ENCODE measurements around the gene SERPINE3.

Gene SERPINE3

DNA sequence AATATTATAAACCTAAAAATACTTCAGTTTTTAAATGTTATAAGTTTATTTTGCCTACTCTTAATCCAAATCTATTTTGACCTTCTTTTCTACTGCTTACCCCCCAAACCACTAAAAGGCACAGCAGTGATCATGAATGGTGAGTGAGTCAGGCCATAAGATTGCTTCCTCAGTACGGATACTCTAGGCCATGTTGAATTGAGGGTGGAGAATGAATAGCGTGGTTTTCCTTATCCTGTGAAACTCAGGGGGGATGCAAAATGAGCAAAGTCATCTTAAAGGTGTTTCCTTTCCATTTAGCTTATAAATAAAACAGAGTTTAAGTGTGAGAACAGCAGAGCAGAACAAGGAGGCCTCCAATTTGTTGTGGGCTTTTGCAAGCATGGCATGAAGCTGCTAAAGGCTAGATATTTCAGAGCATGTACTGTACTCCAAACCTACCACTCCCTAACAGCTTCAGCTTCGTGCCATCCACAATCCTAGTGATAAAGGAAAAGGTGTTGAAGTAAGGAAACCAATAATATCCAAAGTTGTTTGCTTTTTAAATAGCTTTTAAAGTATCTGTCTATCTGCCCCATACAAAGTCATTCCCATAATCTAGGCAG, 25.0 kb downstream of the SERPINE3 start:
- no peaks in the 10 kb centered on the region for H3K27me3 Mint-ChIP-seq
- H3K36me3 Mint-ChIP-seq (ENCODE audit: low read depth): peaks cover 47% of the 10 kb centered on the region
- DNase-seq: no peak
- H3K9me3 Mint-ChIP-seq: no peaks in the 10 kb centered on the region
- no peak overlapping the region for H3K4me3 Mint-ChIP-seq
- H3K4me1 Mint-ChIP-seq: peaks cover 22% of the 10 kb centered on the region
- peak overlapping the region; percentile 40 for H3K27ac Mint-ChIP-seq
- ATAC-seq: peak; percentile 80

DNA sequence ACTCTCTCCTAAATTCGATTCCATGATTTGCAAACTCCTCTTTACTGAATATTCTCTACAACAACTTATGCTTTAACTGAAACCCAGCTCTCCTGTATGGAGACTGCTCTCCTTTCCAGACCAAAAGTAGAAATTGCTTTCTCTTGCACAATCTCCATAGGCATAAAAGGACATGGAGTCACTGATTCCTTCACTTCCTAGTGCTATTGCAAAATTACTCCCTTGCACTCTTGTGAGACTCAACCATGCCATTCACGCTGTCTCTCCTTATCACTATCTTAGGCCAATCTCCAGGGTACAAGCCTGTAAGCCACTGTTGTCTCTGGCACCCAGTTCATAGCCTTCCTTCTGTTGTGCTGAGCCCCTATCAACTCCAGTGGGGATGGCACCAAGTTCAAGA, 30.6 kb downstream of the SERPINE3 start:
- DNase-seq: no peak
- Mint-ChIP-seq H3K9me3 (no peaks in the 10 kb centered on the region), H3K27ac (peak overlapping the region; percentile 0), H3K36me3 (ENCODE audit: low read depth) (peaks cover 37% of the 10 kb centered on the region), H3K4me1 (no peaks in the 10 kb centered on the region), H3K27me3 (no peaks in the 10 kb centered on the region), H3K4me3 (no peak overlapping the region)
- no peak for ATAC-seq

DNA sequence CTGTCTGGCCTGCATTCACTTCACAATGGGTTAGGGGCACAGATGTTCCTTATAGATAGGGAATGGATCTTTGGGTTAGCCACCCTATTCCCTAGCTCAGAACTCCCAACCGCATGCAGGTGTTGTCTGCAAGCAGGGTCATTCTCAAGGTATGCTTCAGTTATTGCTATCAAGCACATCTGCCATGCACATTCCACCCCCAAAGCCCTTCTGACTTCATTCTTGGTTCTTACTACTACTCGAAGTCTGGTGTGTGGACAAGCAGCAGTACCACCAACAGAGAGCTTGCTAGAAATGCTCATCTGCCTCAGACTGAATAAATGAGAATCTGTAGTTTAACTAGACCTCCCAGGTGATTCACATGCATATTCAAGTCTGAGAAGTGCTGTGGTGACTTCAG, 31.3 kb downstream of the SERPINE3 start:
- Mint-ChIP-seq H3K4me3 (no peak overlapping the region), H3K27me3 (no peaks in the 10 kb centered on the region), H3K27ac (peak overlapping the region; percentile 0), H3K4me1 (no peaks in the 10 kb centered on the region), H3K9me3 (no peaks in the 10 kb centered on the region), H3K36me3 (ENCODE audit: low read depth) (peaks cover 35% of the 10 kb centered on the region)
- ATAC-seq (no peak), DNase-seq (no peak)

DNA sequence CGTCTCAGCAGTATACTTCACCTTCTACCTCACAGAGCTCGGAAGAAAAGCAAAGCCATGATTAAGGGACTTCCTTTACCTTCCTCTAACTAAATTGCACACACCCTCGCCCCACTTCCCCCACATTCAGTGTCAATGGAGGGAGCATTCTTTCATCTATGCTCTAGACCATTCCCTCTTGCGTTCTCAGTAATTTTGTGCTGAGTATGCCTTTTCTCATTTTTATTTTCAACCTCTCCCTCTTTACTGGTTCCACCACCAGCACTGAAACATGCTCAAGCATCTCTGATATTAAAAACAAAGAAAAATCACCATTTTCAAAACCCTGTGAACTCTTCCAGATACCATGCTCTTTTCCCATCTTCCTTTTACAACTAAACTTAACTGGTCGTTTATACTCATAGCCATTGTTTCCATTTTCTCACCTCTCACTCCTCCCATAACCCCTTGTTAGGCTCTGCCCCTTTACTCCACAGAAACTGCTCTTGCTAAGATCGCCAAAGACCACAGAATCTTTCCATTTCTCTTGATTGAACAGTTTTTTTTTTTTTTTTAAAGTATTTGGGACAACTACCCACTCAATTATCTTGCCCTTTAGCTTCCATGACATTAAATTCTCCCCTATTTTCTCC, 32.4 kb downstream of the SERPINE3 start:
- Mint-ChIP-seq H3K4me3 (no peak overlapping the region), H3K36me3 (ENCODE audit: low read depth) (peaks cover 38% of the 10 kb centered on the region), H3K27ac (no peak overlapping the region), H3K4me1 (no peaks in the 10 kb centered on the region), H3K9me3 (no peaks in the 10 kb centered on the region), H3K27me3 (no peaks in the 10 kb centered on the region)
- ATAC-seq (peak; percentile 78), DNase-seq (no peak)

DNA sequence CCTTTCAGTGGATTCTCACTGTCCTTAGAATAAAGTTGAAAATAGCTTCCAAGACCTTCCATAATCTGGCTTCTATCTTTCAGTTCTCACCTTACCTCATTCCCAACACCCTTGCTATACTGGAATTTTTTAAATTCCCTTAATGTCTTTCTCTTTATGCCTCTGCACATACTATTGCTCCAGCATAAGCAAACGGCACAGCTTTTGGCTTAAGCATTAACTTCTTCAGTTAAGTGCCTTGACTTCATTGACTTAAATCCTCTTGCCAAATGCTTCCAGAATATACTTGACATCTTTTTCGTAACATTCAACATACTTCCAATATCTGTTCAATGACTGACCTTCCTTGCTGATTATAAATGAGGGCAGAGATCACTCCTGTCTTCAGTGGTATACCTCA, 34.0 kb downstream of the SERPINE3 start:
- H3K4me3 Mint-ChIP-seq: no peak overlapping the region
- H3K27ac Mint-ChIP-seq: no peak overlapping the region
- no peaks in the 10 kb centered on the region for H3K27me3 Mint-ChIP-seq
- no peaks in the 10 kb centered on the region for H3K4me1 Mint-ChIP-seq
- peaks cover 43% of the 10 kb centered on the region for H3K36me3 Mint-ChIP-seq (ENCODE audit: low read depth)
- no peaks in the 10 kb centered on the region for H3K9me3 Mint-ChIP-seq
- ATAC-seq (no peak), DNase-seq (no peak)

DNA sequence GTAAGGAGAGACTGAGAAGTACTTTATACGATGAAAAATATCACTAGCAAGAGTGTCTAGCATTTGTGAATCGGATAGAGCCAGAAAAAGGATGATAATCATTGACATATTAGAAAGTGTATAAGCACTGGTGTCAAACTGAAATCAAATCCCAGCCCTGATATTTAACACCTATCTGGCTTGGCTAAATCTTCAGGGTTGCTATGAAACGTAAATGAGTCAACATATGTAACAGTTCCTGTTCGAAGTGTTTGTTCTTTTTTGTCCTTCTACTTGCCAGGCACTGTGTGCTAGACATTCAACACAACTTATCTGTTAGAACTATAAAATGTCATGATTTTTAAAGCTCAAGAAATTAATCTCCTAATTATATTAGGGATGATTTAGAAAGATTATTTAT, 40.8 kb downstream of the SERPINE3 start:
- DNase-seq (no peak), ATAC-seq (no peak)
- Mint-ChIP-seq H3K9me3 (no peaks in the 10 kb centered on the region), H3K36me3 (ENCODE audit: low read depth) (peaks cover 45% of the 10 kb centered on the region), H3K4me1 (no peaks in the 10 kb centered on the region), H3K4me3 (no peak overlapping the region), H3K27ac (no peak overlapping the region), H3K27me3 (no peaks in the 10 kb centered on the region)

DNA sequence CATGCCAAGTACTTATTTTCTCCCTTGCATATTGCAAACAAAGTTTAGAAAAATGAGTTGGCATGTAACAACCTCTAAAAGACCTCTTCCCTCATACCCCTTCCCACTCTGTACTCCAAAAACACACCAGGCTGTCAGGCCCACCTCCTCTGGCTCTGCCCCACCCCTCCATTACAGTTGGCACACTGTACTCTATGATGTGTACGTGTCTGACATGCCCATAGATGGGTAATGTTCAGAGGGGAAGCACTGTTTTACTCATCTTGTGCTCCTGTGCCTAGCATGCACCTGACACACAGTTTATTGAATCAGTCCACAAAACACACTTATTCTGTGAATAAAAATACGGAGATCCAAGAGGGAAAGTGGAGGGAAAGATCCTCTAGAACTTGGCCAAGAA, 45.6 kb downstream of the SERPINE3 start:
- no peaks in the 10 kb centered on the region for H3K4me1 Mint-ChIP-seq
- ATAC-seq (no peak), DNase-seq (no peak)
- H3K4me3 Mint-ChIP-seq: no peak overlapping the region
- peaks cover 27% of the 10 kb centered on the region for H3K36me3 Mint-ChIP-seq (ENCODE audit: low read depth)
- H3K27ac Mint-ChIP-seq: no peak overlapping the region
- H3K27me3 Mint-ChIP-seq: no peaks in the 10 kb centered on the region
- H3K9me3 Mint-ChIP-seq: no peaks in the 10 kb centered on the region

DNA sequence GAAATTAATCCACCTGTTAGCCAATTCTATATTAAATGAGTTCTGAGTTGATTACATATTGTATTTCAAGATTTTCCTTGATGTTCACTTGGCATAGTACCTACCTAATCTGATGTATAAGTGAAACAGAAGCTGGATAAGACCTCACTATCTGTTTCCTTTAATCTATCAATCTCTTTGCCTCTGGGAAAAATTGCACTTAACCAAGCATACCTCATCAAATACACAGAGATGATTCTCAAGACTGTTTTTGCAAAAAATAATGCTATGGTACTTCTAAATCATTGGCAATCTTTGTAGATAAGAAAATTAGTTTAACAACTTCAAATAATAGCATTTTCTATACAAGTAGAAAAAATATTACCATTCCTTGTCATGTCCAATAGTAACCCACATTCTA, 55.2 kb downstream of the SERPINE3 start:
- Mint-ChIP-seq H3K27me3 (no peaks in the 10 kb centered on the region), H3K4me1 (peaks cover 36% of the 10 kb centered on the region), H3K27ac (no peak overlapping the region), H3K9me3 (no peaks in the 10 kb centered on the region), H3K4me3 (no peak overlapping the region), H3K36me3 (ENCODE audit: low read depth) (peaks cover 29% of the 10 kb centered on the region)
- DNase-seq (no peak), ATAC-seq (no peak)

DNA sequence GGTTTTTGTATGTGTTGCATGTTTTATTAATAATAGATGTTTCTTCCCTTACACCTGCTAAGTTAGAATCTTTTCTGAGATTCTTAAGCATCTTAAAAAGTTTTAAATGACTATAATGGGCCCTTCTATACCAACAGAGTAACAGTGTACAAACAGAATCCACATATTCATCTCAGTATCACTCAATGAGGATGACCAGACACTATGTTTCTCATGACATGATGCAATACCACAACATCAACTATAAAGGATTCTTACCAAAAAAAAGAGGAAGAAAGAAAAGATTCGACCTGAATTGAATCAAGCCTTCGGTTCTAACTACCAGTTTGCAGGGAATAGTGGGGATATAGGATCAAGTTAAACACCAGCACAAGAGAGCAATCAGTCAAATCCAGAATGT, 56.9 kb downstream of the SERPINE3 start:
- peaks cover 37% of the 10 kb centered on the region for H3K36me3 Mint-ChIP-seq (ENCODE audit: low read depth)
- peak; percentile 65 for ATAC-seq
- H3K27me3 Mint-ChIP-seq: no peaks in the 10 kb centered on the region
- H3K9me3 Mint-ChIP-seq: no peaks in the 10 kb centered on the region
- no peak for DNase-seq
- peaks cover 42% of the 10 kb centered on the region for H3K4me1 Mint-ChIP-seq
- H3K4me3 Mint-ChIP-seq: no peak overlapping the region
- H3K27ac Mint-ChIP-seq: peak overlapping the region; percentile 50

DNA sequence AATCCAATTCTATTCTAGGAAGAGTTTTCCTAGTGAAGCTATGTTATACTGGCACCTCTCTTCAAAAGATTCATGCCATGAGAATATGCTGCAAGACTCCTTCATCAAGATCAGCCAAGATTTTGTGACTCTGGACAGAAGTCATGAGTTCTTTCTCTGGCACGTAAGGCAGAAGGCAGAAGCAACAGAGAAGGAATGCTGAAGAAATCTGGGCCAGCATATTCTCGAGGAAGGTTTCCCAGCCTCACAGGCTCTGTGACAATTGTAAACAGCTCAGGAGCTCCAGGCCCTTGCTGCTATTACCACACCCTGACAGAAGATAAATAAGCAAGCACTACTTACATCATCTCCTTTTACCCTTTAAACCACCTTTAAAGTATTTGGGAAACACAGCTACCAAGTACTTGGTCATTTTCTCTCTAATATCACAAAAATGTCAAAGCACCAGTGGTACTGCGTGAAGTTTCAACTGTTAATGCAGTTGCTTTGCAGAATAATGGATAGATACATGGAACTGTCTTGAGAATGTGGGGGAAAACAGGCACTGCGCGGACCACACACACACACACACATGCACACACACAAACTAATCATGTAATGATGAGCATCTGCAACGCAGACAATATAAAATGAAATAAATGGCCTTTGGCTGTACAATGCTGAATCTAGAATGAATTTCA, 57.9 kb downstream of the SERPINE3 start:
- ATAC-seq (no peak), DNase-seq (no peak)
- no peaks in the 10 kb centered on the region for H3K9me3 Mint-ChIP-seq
- no peak overlapping the region for H3K27ac Mint-ChIP-seq
- no peaks in the 10 kb centered on the region for H3K27me3 Mint-ChIP-seq
- H3K4me1 Mint-ChIP-seq: peaks cover 44% of the 10 kb centered on the region
- no peak overlapping the region for H3K4me3 Mint-ChIP-seq
- H3K36me3 Mint-ChIP-seq (ENCODE audit: low read depth): peaks cover 38% of the 10 kb centered on the region

DNA sequence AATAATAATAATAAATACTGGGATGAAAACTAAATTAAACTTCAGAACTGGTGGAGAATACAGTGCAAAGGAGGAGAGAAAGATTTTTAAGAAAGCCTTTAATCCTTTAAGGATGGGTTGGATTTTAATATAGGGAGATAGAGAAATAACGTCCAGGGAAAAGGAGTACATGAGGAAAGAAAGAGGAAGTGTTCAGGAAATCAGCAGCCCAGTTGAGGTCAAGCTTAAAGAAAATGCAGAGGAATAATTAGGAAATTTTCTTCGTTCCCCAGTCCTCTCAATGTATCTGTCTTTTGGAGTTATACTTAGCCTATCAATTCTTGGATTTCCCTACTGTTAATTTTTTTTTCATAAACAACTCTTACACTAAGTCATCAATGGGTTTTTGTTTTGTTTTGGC, 65.7 kb downstream of the SERPINE3 start:
- H3K27ac Mint-ChIP-seq: no peak overlapping the region
- DNase-seq: no peak
- peaks cover 50% of the 10 kb centered on the region for H3K4me1 Mint-ChIP-seq
- no peaks in the 10 kb centered on the region for H3K9me3 Mint-ChIP-seq
- no peak overlapping the region for H3K4me3 Mint-ChIP-seq
- no peaks in the 10 kb centered on the region for H3K27me3 Mint-ChIP-seq
- H3K36me3 Mint-ChIP-seq (ENCODE audit: low read depth): peaks cover 39% of the 10 kb centered on the region
- ATAC-seq: no peak

DNA sequence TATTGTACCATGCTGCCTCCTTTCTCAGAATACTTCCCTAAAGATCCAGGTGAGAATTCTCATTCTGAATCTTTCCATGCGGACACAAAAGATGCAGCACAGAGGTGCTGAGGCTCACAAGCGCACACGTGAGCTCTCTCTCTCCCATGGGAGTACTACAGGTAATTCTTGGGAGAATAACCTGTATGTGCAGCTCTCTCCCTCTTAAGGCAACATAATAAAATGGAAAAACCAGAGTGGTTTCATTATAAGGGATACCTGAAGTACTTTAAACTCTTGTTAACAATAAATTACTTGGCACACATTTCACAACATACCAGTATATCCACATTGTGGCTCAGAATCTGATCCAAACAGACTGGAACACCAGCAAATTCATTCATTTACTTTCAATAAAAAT, 72.9 kb downstream of the SERPINE3 start:
- Mint-ChIP-seq H3K36me3 (ENCODE audit: low read depth) (peaks cover 45% of the 10 kb centered on the region), H3K27me3 (no peaks in the 10 kb centered on the region), H3K9me3 (peaks cover 8% of the 10 kb centered on the region), H3K4me1 (peaks cover 41% of the 10 kb centered on the region), H3K4me3 (no peak overlapping the region), H3K27ac (no peak overlapping the region)
- DNase-seq: no peak
- ATAC-seq: no peak

All from activated naive CD8-positive, alpha-beta T cell treated with anti-CD3 and anti-CD28 coated beads, Interleukin-2, amount 50 U/mL, for 24 hours (primary cell).